ENCODE measurements around the gene PLAA.
A peak's percentile ranks its signal among the peaks of the same experiment; 100 is the strongest.

The PLAA gene

GRCh38 chr9:26891726-26892125 lies 55.3 kb downstream of the PLAA start:
- no peak for TF ChIP-seq CTCF (IDR thresholded peaks at IDR 0.05)

GRCh38 chr9:26888271-26888670 lies 58.8 kb downstream of the PLAA start:
- no peak for TF ChIP-seq CTCF (IDR thresholded peaks at IDR 0.05)

GRCh38 chr9:26882154-26882553 lies 64.9 kb downstream of the PLAA start:
- TF ChIP-seq CTCF (IDR thresholded peaks at IDR 0.05) = no peak

GRCh38 chr9:26880262-26880661 lies 66.8 kb downstream of the PLAA start:
- TF ChIP-seq CTCF (IDR thresholded peaks at IDR 0.05) = no peak

GRCh38 chr9:26870292-26870691 lies 76.8 kb downstream of the PLAA start:
- no peak for TF ChIP-seq CTCF (IDR thresholded peaks at IDR 0.05)

GRCh38 chr9:26863074-26863473 lies 84.0 kb downstream of the PLAA start:
- TF ChIP-seq CTCF (IDR thresholded peaks at IDR 0.05) = peak; percentile 56

- peak; percentile 74 for TF ChIP-seq CTCF (IDR thresholded peaks at IDR 0.05)
Observed at GRCh38 chr9:26856413-26857032, 90.5 kb downstream of the PLAA start.
